K562 (cell line): Measurements from ENCODE around the gene PUSL1.

ENCODE experiments used
- MBD2 ChIP-seq: sonication (generic); IDR thresholded peaks from 2 replicates; pipeline ENCODE4 v1.6.1; 2016; ENCODE audit warnings: low read depth, borderline replicate concordance
- NRF1 ChIP-seq, 2 experiments: fragments of 450-650 bp; IDR thresholded peaks in 1 of 2; conservative IDR thresholded peaks in 1 of 2; 2 replicates each; pipeline ENCODE4 v1.6.1; 2014; ENCODE audit warnings: mild to moderate bottlenecking in 2 of 2
- POLR2A ChIP-seq: fragments of 450-650 bp; conservative IDR thresholded peaks from 2 replicates; pipeline ENCODE4 v1.6.1; 2016
- TAF15 ChIP-seq: fragments of 200-400 bp; formaldehyde crosslinking; IDR thresholded peaks from 2 replicates; pipeline ENCODE4 v1.6.1; 2017; ENCODE audit warnings: mild to moderate bottlenecking, low read depth, low read length, moderate library complexity
- ZKSCAN8 ChIP-seq: fragments of 200-800 bp; sonication (Bioruptor generic); IDR thresholded peaks from 2 replicates; pipeline ENCODE4 v1.6.1; 2016; ENCODE audit warnings: missing genetic modification characterization, missing compliant biosample characterization
- ZNF766 ChIP-seq: fragments of 200-800 bp; sonication (Bioruptor generic); conservative IDR thresholded peaks from 2 replicates; pipeline ENCODE4 v1.6.1; 2016; ENCODE audit warnings: missing genetic modification characterization, missing compliant biosample characterization

GRCh38 chr1:1306070-1306660, 2.2 kb upstream of the PUSL1 start:
- peak in 1 of 2 experiments; percentile 41; a peak in 1 of 4 replicates for TF ChIP-seq NRF1 (conservative IDR thresholded peaks at IDR 0.05 in 1 of 2, IDR thresholded peaks at IDR 0.05 in 1 of 2)
- TF ChIP-seq MBD2: no peak
- no peak for TF ChIP-seq ZNF766 (CRISPR knock-in tag)
- TF ChIP-seq TAF15: no peak
- no peak for TF ChIP-seq ZKSCAN8 (CRISPR knock-in tag)
- no peak for TF ChIP-seq POLR2A
